ELR (cell line): Measurements from ENCODE around the gene CARNS1.

Source experiments
- DNase-seq: peaks from one replicate; pipeline ENCODE4 v3.0.0-alpha.2; 2015; ENCODE audit warnings: low read depth

Gene CARNS1

DNA sequence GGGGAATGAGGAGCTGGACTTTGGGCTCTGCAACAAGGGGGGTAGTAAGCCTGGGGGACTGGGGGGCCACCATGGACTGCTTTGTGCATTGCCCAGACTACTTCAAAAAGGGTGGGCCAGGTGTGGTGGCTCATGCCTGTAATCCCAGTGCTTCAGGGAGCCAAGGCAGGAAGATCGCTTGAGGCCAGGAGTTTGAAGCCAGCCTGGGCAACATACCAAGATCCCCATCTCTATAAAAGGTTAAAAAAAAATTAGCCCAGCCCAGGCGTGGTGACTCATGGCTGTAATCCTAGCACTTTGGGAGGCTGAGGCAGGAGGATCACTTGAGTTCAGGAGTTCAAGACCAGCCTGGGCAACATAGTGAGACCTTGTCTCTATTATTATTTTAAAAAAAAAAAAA, 50.1 kb downstream of the CARNS1 start:
- peak; percentile 27 for DNase-seq

GRCh38 chr11:67466367-67466766, 50.9 kb downstream of the CARNS1 start:
- DNase-seq, result no peak

GRCh38 chr11:67466962-67467771, 51.7 kb downstream of the CARNS1 start:
- DNase-seq, result no peak

GRCh38 chr11:67468056-67468455, 52.6 kb downstream of the CARNS1 start:
- DNase-seq, result no peak

GRCh38 chr11:67468456-67468758, 52.9 kb downstream of the CARNS1 start:
- DNase-seq, result no peak

DNA sequence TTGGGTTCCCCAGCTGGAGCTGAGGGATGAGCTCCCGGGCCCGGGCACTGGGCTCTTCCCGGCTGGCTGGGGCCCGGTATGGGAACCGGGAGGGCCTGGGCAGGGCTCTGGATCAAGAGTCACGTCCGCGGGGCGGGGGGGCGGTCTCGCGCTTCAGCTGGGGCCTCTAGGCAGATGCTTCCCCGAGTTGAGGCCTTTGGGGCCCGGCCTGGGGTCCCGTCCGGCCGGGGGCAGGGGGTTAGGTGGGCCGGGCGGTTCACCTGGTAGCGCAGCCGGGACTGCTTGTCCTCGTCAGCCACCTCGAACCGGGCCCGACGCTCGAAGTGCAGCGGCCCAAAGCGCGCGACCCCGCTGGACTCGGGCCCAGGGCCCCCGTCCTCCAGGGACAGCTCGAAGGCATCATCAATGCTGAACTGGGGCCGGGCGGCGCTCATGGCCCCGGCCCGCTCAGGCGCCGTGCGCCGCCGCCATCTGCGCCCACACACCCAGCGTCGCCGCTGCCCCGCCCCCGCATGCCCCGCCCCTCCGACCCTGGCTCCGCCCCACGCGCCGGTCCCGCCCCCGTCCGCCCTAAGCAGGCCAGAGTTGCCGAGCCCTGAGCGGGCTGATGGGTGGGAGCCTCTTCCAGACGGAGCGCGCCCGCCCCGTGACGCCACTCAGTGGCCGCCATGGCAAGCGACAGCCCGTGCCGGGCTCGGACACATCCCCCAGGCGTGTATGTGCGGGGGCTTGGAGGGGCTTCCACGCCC, 53.5 kb downstream of the CARNS1 start, which contains the start of gene TMEM134:
TMEM134 (minus strand) TSS at position 493 of the 749 bp plus-strand sequence; CDS start at position 434, 59 bp downstream.
- peak; percentile 92 for DNase-seq

DNA sequence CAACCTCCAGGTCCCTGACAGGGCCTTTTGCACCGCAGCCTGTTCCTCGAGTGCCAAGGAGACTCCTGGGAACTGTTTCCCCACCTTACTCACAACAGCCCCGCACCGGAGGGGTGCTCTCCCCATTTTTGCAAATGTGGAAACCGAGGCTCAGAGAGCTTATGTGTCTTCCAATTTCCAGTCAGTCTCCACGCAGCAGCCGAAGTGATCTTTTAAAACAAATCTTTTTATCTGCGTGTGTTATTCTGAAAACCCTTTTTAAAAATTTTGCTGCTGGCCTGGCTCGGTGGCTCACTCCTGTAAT, 54.0 kb downstream of the CARNS1 start:
- no peak for DNase-seq

DNA sequence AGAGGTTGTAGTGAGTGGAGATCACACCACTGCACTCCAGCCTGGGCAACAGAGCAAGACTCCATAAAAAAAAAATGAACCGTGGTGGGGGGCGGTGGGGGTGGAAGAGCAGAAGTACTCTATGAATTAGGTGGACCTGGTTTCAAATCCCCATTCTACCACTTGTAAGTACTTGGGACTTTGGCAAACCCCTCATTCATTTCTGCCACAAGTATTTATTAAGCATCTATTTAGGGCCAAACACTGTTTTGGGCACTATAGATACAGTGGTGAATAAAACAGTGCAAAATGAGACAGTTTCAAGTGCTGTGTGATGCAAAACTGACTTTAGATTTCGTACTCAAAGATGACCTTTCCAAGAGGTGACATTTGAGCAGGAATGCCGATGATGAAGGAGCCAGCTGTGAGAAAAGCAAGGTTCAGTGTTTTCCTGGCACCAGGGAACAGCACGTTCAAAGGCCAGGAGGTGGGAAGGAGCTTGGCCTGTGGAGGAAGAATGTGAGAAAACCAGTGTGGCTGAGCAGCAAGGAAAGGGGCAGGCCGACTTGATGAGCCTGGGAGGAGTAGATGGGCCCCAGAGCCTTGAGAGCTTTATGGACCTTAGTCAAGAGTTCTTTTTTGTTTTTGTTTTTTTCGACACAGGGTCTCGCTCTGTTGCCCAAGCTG, 55.0 kb downstream of the CARNS1 start:
- no peak for DNase-seq

- no peak for DNase-seq
These were observed 57.4 kb downstream of the CARNS1 start for GRCh38 chr11:67472882-67473281.
